C4-2B (cell line): ENCODE results near the gene SPON2.

Experiments
- H3K27ac ChIP-seq: fragments of 450-650 bp; 2 replicates; pipeline ENCODE4 v1.5.1; 2017
- ZFX ChIP-seq: fragments of 450-650 bp; IDR thresholded peaks from 2 replicates; pipeline ENCODE4 v1.6.1; 2017
- TF ChIP-seq, protein P1 (sequence below): fragments of 450-650 bp; conservative IDR thresholded peaks from 2 replicates; pipeline ENCODE4 v1.5.1; 2017; ENCODE audit warnings: mild to moderate bottlenecking

Gene SPON2

DNA sequence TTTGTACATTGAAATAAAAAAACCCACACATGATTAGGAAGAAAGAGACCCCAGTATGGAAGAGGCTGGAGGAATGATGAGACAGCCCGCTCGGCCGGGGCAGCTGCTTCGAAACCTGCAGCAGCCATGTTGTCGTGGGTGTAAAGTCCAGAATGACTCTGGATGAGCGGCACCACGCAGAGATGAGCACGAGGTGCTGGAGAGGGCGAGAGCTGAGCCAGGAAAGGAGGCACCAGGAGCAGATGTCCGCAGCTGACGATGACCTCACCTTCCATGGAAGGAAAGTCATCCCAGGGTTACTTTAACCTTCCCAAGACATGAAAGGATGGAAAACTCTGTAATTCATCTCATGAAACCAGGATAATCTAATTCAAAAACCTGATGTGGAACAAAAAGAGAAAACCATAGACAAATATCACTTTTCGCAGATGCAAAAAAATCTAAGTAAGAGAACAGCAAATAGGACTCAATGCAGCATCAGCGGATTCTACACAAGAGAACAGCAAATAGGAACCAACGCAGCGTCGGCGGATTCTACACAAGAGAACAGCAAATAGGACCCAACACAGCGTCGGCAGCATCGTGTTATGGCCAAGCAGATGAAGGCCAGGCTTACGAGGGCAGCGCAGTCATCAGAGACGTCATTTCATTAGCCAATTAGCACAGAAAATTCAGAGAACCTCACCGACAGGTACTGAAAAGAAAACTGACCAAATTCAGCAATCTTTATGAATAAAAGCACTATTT lies 25.9 kb upstream of the SPON2 start:
- no peak overlapping the region for H3K27ac ChIP-seq
- TF ChIP-seq, protein P1, sequence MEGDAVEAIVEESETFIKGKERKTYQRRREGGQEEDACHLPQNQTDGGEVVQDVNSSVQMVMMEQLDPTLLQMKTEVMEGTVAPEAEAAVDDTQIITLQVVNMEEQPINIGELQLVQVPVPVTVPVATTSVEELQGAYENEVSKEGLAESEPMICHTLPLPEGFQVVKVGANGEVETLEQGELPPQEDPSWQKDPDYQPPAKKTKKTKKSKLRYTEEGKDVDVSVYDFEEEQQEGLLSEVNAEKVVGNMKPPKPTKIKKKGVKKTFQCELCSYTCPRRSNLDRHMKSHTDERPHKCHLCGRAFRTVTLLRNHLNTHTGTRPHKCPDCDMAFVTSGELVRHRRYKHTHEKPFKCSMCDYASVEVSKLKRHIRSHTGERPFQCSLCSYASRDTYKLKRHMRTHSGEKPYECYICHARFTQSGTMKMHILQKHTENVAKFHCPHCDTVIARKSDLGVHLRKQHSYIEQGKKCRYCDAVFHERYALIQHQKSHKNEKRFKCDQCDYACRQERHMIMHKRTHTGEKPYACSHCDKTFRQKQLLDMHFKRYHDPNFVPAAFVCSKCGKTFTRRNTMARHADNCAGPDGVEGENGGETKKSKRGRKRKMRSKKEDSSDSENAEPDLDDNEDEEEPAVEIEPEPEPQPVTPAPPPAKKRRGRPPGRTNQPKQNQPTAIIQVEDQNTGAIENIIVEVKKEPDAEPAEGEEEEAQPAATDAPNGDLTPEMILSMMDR, result no peak
- TF ChIP-seq ZFX, result no peak

DNA sequence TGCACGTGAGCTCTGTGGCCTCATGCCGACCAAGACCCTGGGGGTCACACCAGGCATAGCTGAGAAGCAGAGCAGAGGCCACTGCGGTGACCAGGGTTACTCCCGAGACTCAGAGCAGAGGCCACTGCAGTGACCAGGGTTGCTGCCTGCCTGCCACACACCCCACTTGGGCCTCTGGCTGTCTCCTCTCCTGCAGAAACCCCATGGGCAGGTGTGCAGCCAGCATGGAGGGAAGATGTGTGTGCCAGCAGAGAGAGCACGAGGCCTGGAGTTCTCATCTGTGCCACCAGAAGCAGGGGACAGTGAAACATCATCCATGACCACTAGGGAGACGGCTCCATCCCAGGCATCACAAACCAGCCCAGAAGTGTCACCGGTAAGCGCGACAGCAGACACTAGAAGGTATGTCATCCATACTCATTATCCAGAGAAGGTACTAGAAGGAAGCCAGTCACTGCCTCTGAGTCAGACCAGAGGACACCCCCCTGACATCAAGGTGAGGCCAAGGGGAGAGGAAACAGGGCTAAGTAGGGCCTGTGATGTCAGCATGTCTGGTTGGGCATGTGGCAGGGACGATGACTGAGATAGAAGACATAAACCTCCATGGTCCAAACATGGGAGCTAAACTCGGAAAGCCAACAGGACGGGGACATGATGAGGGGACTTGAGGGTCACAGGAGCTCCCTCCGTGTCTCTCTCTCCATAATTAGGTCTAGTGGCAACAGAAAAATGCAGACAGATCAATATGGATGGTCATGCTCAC lies 24.2 kb upstream of the SPON2 start:
- H3K27ac ChIP-seq, result no peak overlapping the region
- TF ChIP-seq, protein P1, result no peak
- TF ChIP-seq ZFX, result no peak

DNA sequence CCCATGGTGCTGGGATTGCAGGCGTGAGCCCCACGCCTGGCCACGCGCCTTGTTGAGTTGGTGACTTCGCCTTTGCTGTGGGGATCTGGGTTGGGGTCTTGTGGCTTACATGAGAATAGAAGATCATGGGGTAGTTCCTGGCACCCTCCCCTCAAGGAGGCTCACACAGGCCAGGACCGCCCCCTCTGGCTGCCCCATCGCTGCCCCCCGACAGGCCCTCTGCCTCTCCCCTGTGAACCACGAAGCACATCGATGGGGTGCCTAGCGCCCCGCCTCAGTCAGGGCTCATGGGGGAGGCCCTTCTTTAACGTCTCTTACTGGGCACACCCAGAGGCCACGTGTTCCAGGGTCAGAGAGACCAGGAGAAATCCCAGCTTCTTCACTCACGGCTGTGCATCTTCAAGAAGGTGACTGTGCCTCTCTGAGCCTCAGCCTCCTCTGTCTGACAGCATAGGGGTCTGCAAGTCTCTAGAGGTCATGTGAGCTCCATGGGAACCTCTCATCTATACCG lies 23.6 kb upstream of the SPON2 start:
- H3K27ac ChIP-seq, result no peak overlapping the region
- TF ChIP-seq, protein P1, result no peak
- TF ChIP-seq ZFX, result no peak

DNA sequence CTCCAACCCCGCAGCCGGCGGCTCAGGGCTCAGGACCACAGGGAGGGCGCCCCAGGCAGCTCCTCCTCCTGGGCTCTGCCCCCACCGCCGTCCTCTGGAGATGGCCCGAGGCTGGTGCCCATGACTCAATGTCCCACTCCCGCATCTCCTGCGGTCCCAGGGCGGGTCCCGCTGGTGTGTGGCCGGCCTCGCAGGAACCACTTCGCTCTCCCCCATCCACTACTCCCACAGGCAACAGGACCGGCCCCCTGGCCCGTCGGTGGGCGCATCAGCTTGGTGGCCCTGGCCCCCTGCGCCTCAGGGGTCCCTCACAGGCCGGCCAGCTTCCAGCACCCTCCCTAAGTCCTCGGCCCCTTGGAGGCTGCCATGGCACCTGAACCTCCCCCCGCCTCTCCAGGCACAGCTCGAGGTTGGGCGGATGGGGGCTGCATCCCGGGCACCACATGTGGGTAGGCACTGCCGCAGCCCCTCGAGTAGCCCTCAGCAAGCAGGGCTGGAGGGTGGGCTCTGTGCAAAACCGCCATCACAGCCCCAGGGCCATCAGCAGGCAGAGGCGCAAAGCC lies 22.8 kb upstream of the SPON2 start:
- TF ChIP-seq, protein P1, result no peak
- no peak for TF ChIP-seq ZFX
- H3K27ac ChIP-seq, result no peak overlapping the region

DNA sequence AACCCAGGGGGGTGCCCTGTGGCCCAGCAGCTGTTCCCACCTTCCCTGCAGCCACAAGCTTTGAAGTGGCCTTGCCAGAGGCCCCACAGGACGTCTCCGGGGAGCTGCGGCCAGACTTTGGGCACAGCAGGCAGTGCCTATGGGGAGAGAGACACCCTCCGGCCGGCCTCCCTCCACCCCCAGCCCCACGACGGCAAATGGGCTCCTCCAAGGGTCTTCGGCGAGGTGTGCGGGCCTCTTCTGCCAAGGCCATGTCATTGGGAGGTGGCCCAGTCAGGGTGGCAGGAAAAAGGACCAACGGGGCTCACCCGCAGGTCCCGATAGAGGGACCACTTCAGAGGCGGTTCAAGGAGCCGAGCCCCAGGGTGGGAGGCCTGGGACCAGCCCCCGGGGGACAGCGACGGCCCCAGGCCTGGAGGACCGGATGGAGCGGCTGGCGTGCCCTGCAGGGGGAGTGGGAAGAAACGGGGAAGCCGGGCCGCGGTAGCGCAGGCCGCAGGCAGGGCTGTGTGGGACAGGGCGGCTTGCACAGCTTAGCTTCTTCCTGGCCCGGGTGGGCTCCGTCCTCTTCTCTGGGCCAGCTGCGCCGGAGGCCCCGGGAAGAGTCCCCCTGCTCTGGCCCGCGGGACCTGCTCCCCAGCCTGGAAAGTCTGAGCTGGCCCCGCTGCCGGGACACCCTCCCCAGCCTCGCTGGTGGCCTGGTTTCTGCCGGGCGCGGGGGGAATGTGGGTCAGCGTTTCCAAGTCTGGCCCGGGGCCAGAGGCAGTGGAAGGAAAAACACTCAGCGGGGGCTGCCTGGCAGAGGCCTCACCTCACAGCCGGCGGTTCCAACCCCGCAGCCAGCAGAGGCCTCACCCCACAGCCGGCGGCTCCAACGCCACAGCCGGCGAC lies 21.9 kb upstream of the SPON2 start:
- TF ChIP-seq, protein P1, result no peak
- TF ChIP-seq ZFX, result no peak
- H3K27ac ChIP-seq, result no peak overlapping the region; the same call in 1 of the 2 replicates

DNA sequence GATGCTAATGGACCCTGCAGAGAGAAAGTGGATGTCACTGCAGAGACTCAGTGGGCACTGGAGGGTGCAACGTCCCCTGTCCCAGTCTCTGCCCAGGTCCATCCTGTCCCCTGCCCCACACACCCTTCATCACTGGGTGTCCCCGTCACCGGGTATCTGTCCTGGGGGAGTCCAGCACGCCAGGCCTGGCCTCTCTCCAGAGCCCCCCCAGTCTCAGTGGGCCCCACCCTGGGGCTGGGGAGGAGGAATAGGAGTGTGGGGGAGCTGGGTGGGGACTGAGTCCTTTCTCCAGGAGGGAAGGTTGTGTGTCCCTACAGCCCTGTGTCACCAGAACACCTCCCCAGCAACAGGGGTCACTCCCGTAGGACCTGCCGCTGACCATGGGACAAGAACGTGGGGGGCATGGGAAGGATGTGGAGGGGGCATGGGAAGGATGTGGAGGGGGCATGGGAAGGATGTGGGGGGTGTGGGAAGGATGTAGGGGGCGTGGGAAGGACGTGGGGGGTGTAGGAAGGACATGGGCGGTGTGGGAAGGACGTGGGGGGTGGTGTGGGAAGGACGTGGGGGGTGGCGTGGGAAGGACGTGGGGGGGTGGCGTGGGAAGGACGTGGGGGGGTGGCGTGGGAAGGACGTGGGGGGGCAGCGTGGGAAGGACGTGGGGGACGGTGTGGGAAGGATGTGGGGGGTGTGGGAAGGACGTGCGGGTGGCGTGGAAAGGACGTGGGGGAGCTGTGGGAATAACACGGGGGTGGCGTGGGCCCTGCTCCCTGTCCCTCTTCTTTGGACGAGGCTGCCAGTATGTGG lies 21.0 kb upstream of the SPON2 start:
- H3K27ac ChIP-seq, result peak overlapping the region; percentile 88
- no peak for TF ChIP-seq ZFX
- TF ChIP-seq, protein P1, result no peak
